ENCODE results near the gene IGSF9B. TPM values are rescaled to one million over a fixed set of nuclear protein-coding genes. Genes with fewer than 3 reads are reported as not detected.

IGSF9B gene
- total and polyA plus RNA-seq, 3 experiments from 2014 or later = 1.4 to 15.2 (median 12.2) TPM

DNA sequence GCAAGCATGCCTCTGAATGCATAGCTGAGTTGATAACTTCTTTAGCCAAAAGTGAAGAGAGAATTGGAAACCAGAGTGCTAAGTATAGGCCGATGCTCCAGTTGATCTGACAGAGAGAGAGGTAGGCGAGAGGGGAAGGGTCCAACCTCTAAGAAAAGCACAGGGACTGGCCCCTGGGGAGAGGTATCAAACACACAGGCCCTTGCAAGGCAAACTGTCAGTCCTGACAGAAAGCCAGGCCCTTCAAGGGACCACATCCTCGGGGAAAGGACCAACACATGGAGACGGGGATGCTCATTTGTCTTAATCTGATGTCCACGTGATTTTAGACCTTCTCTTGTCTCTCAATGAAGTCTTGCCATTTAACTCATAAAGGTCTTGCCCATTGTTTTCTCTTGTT is 67.6 kb downstream of the IGSF9B start:
- peaks cover 0 to 6% (median 0%) of the 10 kb centered on the region in 5 donors for H3K9me3 Mint-ChIP-seq
- peaks cover 23 to 48% of the 10 kb centered on the region in 2 donors for H3K27me3 Mint-ChIP-seq
- H3K36me3 ChIP-seq (ENCODE audit: insufficient read depth, low read length) = no peaks in the 10 kb centered on the region

DNA sequence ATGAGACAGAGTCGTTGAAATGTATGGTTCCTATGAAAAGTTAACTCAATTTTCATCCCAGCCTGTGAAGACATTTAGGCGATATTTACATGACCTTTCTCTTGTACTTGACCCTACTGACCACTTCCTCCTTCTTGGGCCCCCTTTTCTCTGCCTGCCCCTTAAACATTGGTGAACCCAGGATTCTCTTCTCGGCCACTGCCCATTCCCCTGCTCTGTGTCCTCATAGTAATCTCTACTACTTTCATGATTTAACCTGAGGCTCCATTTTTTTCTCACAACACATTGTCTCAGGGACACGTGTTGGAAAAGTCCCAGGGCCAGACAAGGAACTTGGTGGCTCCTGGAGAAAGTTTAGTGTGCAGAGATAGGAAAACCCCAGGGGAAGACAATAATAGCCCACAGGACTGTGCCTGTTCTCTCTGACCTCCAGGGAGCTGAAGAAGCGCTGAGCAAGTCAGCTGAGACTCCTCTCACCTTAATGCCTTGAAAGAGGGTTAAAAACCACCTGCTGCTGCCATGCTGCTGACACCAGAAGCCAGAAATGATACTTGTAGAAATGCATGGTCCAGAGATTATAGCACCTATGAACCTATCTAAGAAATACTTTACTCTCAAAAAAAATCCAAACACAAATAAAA is 69.0 kb downstream of the IGSF9B start:
- H3K9me3 Mint-ChIP-seq = peaks cover 0 to 9% (median 5%) of the 10 kb centered on the region in 5 donors
- no peaks in the 10 kb centered on the region for H3K36me3 ChIP-seq (ENCODE audit: insufficient read depth, low read length)
- H3K4me1 Mint-ChIP-seq = no peaks in the 10 kb centered on the region
- DNase-seq = no peak
- no peak overlapping the region for H3K4me3 Mint-ChIP-seq
- ChIA-PET CTCF (no interaction called here), POLR2A (no interaction called here)
- peaks cover 0 to 5% (median 0%) of the 10 kb centered on the region in 3 donors for H3K36me3 Mint-ChIP-seq
- no peaks in the 10 kb centered on the region for H3K4me1 ChIP-seq (ENCODE audit: insufficient read depth, low read length)
- H3K4me3 ChIP-seq (ENCODE audit: low read length) = no peak overlapping the region
- H3K27me3 Mint-ChIP-seq = peaks cover 29 to 53% of the 10 kb centered on the region in 2 donors
- H3K27ac Mint-ChIP-seq = no peak overlapping the region
- H3K27me3 ChIP-seq (ENCODE audit: insufficient read depth, low read length, poor library complexity, severe bottlenecking) = peaks cover 3% of the 10 kb centered on the region
- H3K9me3 ChIP-seq (ENCODE audit: low read length) = no peaks in the 10 kb centered on the region
- H3K27ac ChIP-seq (ENCODE audit: low read depth, low read length) = no peak overlapping the region

More for the DNA sequence above, 67.6 kb downstream of the IGSF9B start:
- Histone ChIP-seq H3K27me3 (ENCODE audit: insufficient read depth, low read length, poor library complexity, severe bottlenecking) (peaks cover 3% of the 10 kb centered on the region), H3K9me3 (ENCODE audit: low read length) (no peaks in the 10 kb centered on the region), H3K4me3 (ENCODE audit: low read length) (no peak overlapping the region), H3K27ac (ENCODE audit: low read depth, low read length) (no peak overlapping the region), H3K4me1 (ENCODE audit: insufficient read depth, low read length) (no peaks in the 10 kb centered on the region)
- CTCF ChIA-PET = no interaction called here
- H3K4me1 Mint-ChIP-seq = no peaks in the 10 kb centered on the region
- no peak for DNase-seq
- no peaks in the 10 kb centered on the region for H3K36me3 Mint-ChIP-seq
- no peak overlapping the region for H3K27ac Mint-ChIP-seq
- POLR2A ChIA-PET = no interaction called here
- no peak overlapping the region for H3K4me3 Mint-ChIP-seq

DNA sequence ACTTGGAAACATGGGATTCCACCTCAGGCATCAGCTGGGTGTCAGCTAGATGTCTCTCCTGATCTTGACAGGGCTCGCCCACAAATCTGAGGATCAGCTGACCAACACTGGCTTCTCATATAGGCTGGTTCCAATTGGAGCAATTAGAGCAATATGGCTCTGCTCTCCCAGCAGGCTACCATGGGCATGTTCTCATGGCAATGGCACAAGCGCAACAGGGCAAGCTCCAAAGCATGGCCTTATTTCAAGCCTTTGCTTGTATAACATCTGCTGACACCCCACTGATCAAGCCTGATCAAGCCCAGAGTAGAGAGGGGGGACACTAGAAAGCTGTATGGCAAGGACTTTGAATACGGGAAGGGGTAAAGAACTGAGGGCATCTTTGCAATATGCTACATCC is 70.7 kb downstream of the IGSF9B start:
- Histone ChIP-seq H3K4me1 (ENCODE audit: insufficient read depth, low read length) (no peaks in the 10 kb centered on the region), H3K9me3 (ENCODE audit: low read length) (no peaks in the 10 kb centered on the region), H3K27me3 (ENCODE audit: insufficient read depth, low read length, poor library complexity, severe bottlenecking) (peaks cover 3% of the 10 kb centered on the region), H3K36me3 (ENCODE audit: insufficient read depth, low read length) (no peaks in the 10 kb centered on the region), H3K4me3 (ENCODE audit: low read length) (no peak overlapping the region), H3K27ac (ENCODE audit: low read depth, low read length) (no peak overlapping the region)
- no peak overlapping the region for H3K27ac Mint-ChIP-seq
- ChIA-PET POLR2A (no interaction called here), CTCF (no interaction called here)
- peaks cover 0 to 10% (median 0%) of the 10 kb centered on the region in 3 donors for H3K36me3 Mint-ChIP-seq
- H3K27me3 Mint-ChIP-seq = peaks cover 18 to 47% of the 10 kb centered on the region in 2 donors
- no peaks in the 10 kb centered on the region for H3K4me1 Mint-ChIP-seq
- H3K4me3 Mint-ChIP-seq = no peak overlapping the region
- DNase-seq = no peak
- H3K9me3 Mint-ChIP-seq = peaks cover 3 to 16% (median 5%) of the 10 kb centered on the region in 5 donors

DNA sequence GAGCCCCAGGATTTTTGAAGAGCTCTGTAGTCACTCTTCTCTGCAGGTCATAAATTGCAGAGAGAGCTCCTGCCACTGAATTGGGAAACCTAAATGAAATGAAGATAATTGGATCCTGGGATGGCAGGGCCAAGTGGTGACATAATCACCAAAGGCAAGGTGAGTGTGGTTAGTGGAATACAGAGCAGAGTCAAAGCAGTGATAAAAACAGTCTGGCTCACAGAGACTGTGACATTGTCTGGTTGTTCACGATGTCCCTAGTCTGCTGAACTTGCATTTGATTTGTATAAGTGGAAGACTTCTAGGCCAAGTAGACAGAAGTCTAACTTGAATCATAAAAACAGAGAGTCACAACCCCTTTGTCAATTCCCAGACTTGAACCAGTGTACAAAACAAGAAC is 84.6 kb downstream of the IGSF9B start:
- H3K9me3 Mint-ChIP-seq = peaks cover 0 to 7% (median 0%) of the 10 kb centered on the region in 5 donors
- Histone ChIP-seq H3K4me1 (ENCODE audit: insufficient read depth, low read length) (no peaks in the 10 kb centered on the region), H3K4me3 (ENCODE audit: low read length) (no peak overlapping the region), H3K36me3 (ENCODE audit: insufficient read depth, low read length) (no peaks in the 10 kb centered on the region), H3K27ac (ENCODE audit: low read depth, low read length) (no peak overlapping the region), H3K27me3 (ENCODE audit: insufficient read depth, low read length, poor library complexity, severe bottlenecking) (no peaks in the 10 kb centered on the region), H3K9me3 (ENCODE audit: low read length) (no peaks in the 10 kb centered on the region)
- H3K27ac Mint-ChIP-seq = no peak overlapping the region
- H3K36me3 Mint-ChIP-seq = no peaks in the 10 kb centered on the region
- peaks cover 0 to 14% of the 10 kb centered on the region in 2 donors for H3K27me3 Mint-ChIP-seq
- no peak overlapping the region for H3K4me3 Mint-ChIP-seq
- POLR2A ChIA-PET = no interaction called here
- CTCF ChIA-PET = no interaction called here
- DNase-seq = no peak
- H3K4me1 Mint-ChIP-seq = no peaks in the 10 kb centered on the region

DNA sequence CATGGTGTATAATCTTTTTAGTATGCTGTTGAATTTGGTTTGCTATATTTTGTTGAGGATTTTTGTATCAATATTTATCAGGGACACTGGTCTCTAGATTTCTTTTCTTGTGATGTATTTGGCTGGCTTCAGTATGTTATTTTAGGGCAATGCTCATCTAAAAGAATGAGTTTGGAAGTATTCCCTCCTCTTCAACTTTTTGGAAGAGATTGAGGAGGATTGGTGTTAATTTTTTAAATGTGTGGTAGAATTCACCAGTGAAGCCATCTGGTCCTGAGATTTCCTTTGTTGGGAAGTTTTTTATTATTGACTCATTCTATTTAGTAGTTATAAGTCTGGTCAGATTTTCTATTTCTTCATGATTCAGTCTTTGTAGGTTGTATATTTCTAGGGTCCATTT is 89.3 kb downstream of the IGSF9B start:
- Histone ChIP-seq H3K4me1 (ENCODE audit: insufficient read depth, low read length) (no peaks in the 10 kb centered on the region), H3K9me3 (ENCODE audit: low read length) (no peaks in the 10 kb centered on the region), H3K27me3 (ENCODE audit: insufficient read depth, low read length, poor library complexity, severe bottlenecking) (no peaks in the 10 kb centered on the region), H3K27ac (ENCODE audit: low read depth, low read length) (no peak overlapping the region), H3K36me3 (ENCODE audit: insufficient read depth, low read length) (no peaks in the 10 kb centered on the region), H3K4me3 (ENCODE audit: low read length) (no peak overlapping the region)
- Mint-ChIP-seq H3K27ac (no peak overlapping the region), H3K36me3 (no peaks in the 10 kb centered on the region), H3K4me3 (no peak overlapping the region), H3K9me3 (no peaks in the 10 kb centered on the region), H3K27me3 (peaks cover 11 to 23% of the 10 kb centered on the region in 2 donors), H3K4me1 (no peaks in the 10 kb centered on the region)
- DNase-seq = no peak
- ChIA-PET CTCF (no interaction called here), POLR2A (no interaction called here)

DNA sequence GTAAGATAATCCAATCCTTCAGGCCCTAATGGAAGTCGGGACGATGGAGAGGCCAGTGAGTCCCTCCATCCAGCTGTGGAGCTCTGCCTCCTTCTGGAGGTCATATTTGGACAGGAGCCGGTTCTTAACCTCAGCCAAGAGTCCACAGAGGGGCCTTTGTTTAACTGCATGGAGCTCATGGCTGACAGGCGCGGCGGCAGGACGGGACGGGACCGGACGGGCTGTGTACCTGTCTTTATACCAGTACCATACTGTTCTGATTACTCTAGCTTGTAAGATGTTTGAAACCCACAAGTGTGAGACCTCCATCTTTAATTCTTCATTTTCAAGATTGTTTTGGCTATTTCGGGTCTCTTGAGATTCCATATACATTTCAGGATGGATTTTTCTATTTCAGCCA is 91.3 kb downstream of the IGSF9B start:
- H3K27ac ChIP-seq (ENCODE audit: low read depth, low read length) = no peak overlapping the region
- Mint-ChIP-seq H3K9me3 (no peaks in the 10 kb centered on the region), H3K27ac (no peak overlapping the region), H3K36me3 (no peaks in the 10 kb centered on the region), H3K27me3 (peaks cover 11 to 23% of the 10 kb centered on the region in 2 donors), H3K4me3 (no peak overlapping the region), H3K4me1 (no peaks in the 10 kb centered on the region)
- H3K4me1 ChIP-seq (ENCODE audit: insufficient read depth, low read length) = no peaks in the 10 kb centered on the region
- H3K36me3 ChIP-seq (ENCODE audit: insufficient read depth, low read length) = no peaks in the 10 kb centered on the region
- H3K27me3 ChIP-seq (ENCODE audit: insufficient read depth, low read length, poor library complexity, severe bottlenecking) = no peaks in the 10 kb centered on the region
- no peaks in the 10 kb centered on the region for H3K9me3 ChIP-seq (ENCODE audit: low read length)
- ChIA-PET CTCF (no interaction called here), POLR2A (no interaction called here)
- no peak overlapping the region for H3K4me3 ChIP-seq (ENCODE audit: low read length)
- DNase-seq = no peak

DNA sequence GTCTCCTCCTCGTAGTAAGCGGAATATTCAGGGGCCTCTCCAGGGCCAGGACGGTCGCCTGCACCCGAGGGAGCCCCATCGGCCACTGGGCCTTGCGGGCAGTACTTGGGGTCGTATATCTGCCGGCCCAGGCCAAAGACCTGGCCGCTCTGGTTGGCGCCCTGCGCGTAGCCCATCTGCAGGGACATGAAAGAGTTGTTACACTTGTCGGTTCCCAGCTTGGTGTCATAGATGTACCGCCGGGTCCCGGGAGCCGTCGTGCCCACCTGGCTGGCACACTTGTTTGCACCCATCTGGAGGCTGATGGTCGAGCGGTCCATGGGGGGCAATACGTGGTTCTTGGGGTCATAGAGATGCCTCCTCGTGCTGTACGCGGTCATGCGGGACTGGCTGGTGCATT is 92.0 kb downstream of the IGSF9B start:
- Histone ChIP-seq H3K27ac (ENCODE audit: low read depth, low read length) (no peak overlapping the region), H3K36me3 (ENCODE audit: insufficient read depth, low read length) (no peaks in the 10 kb centered on the region), H3K27me3 (ENCODE audit: insufficient read depth, low read length, poor library complexity, severe bottlenecking) (no peaks in the 10 kb centered on the region), H3K4me1 (ENCODE audit: insufficient read depth, low read length) (no peaks in the 10 kb centered on the region), H3K9me3 (ENCODE audit: low read length) (no peaks in the 10 kb centered on the region), H3K4me3 (ENCODE audit: low read length) (no peak overlapping the region)
- no peak overlapping the region for H3K27ac Mint-ChIP-seq
- H3K4me1 Mint-ChIP-seq = no peaks in the 10 kb centered on the region
- peaks cover 12 to 29% of the 10 kb centered on the region in 2 donors for H3K27me3 Mint-ChIP-seq
- ChIA-PET POLR2A (no interaction called here), CTCF (no interaction called here)
- H3K9me3 Mint-ChIP-seq = no peaks in the 10 kb centered on the region
- H3K36me3 Mint-ChIP-seq = no peaks in the 10 kb centered on the region
- H3K4me3 Mint-ChIP-seq = no peak overlapping the region
- DNase-seq = no peak

DNA sequence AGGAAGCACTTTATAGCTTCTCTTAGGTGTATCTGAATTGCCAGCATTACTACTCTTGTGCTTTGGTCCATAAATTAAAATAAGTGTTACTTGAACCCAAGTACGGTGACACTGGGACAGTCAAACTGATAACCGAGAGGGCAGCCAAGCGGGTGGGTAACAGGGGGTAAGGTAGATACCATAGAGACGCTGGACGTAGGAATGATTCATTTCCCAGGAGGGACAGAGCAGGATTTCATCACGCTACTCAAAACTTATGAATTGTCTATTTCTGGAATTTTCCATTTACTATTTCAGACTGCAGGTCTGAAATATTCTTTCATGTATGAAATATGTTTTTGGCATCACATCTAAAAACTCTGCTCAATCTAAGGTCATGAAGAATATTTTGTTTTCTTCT is 96.6 kb downstream of the IGSF9B start:
- DNase-seq = no peak
- Histone ChIP-seq H3K36me3 (ENCODE audit: insufficient read depth, low read length) (no peaks in the 10 kb centered on the region), H3K4me3 (ENCODE audit: low read length) (no peak overlapping the region), H3K27me3 (ENCODE audit: insufficient read depth, low read length, poor library complexity, severe bottlenecking) (no peaks in the 10 kb centered on the region), H3K9me3 (ENCODE audit: low read length) (no peaks in the 10 kb centered on the region), H3K4me1 (ENCODE audit: insufficient read depth, low read length) (no peaks in the 10 kb centered on the region), H3K27ac (ENCODE audit: low read depth, low read length) (no peak overlapping the region)
- no peaks in the 10 kb centered on the region for H3K4me1 Mint-ChIP-seq
- ChIA-PET POLR2A (no interaction called here), CTCF (no interaction called here)
- no peak overlapping the region for H3K4me3 Mint-ChIP-seq
- H3K27me3 Mint-ChIP-seq = peaks cover 18 to 48% of the 10 kb centered on the region in 2 donors
- H3K36me3 Mint-ChIP-seq = no peaks in the 10 kb centered on the region
- peaks cover 0 to 2% (median 0%) of the 10 kb centered on the region in 5 donors for H3K9me3 Mint-ChIP-seq
- no peak overlapping the region for H3K27ac Mint-ChIP-seq

All from CD8-positive, alpha-beta memory T cell (primary cell).